ENCODE measurements around the gene TFB1M.

The TFB1M gene

GRCh38 chr6:155274533-155274932 lies 39.8 kb downstream of the TFB1M start:
- Mint-ChIP-seq H3K27ac (no peak overlapping the region), H3K4me1 (peaks cover 34% of the 10 kb centered on the region), H3K27me3 (ENCODE audit: low read depth, poor library complexity) (no peaks in the 10 kb centered on the region), H3K9me3 (no peaks in the 10 kb centered on the region), H3K4me3 (no peak overlapping the region), H3K36me3 (ENCODE audit: low read depth) (peaks cover 35% of the 10 kb centered on the region)
- no peak for DNase-seq
- no peak for TF ChIP-seq CTCF (IDR thresholded peaks at IDR 0.05)

GRCh38 chr6:155274106-155274505 lies 40.2 kb downstream of the TFB1M start:
- Mint-ChIP-seq H3K4me1 (peaks cover 34% of the 10 kb centered on the region), H3K9me3 (no peaks in the 10 kb centered on the region), H3K27ac (no peak overlapping the region), H3K36me3 (ENCODE audit: low read depth) (peaks cover 34% of the 10 kb centered on the region), H3K4me3 (no peak overlapping the region), H3K27me3 (ENCODE audit: low read depth, poor library complexity) (no peaks in the 10 kb centered on the region)
- no peak for TF ChIP-seq CTCF (IDR thresholded peaks at IDR 0.05)
- DNase-seq: no peak

- Mint-ChIP-seq H3K4me1 (peaks cover 34% of the 10 kb centered on the region), H3K27ac (peak overlapping the region; percentile 90), H3K9me3 (no peaks in the 10 kb centered on the region), H3K36me3 (ENCODE audit: low read depth) (peaks cover 28% of the 10 kb centered on the region), H3K4me3 (no peak overlapping the region), H3K27me3 (ENCODE audit: low read depth, poor library complexity) (no peaks in the 10 kb centered on the region)
- TF ChIP-seq CTCF (IDR thresholded peaks at IDR 0.05): no peak
- DNase-seq: peak; percentile 12
Measured at GRCh38 chr6:155273431-155273830, 40.9 kb downstream of the TFB1M start.

GRCh38 chr6:155272353-155273232 lies 41.7 kb downstream of the TFB1M start:
- Mint-ChIP-seq H3K4me3 (no peak overlapping the region), H3K9me3 (peaks cover 4% of the 10 kb centered on the region), H3K4me1 (peaks cover 34% of the 10 kb centered on the region), H3K36me3 (ENCODE audit: low read depth) (peaks cover 36% of the 10 kb centered on the region), H3K27me3 (ENCODE audit: low read depth, poor library complexity) (no peaks in the 10 kb centered on the region), H3K27ac (peak overlapping the region; percentile 86)
- TF ChIP-seq CTCF (IDR thresholded peaks at IDR 0.05): no peak
- DNase-seq: no peak

GRCh38 chr6:155271145-155271544 lies 43.1 kb downstream of the TFB1M start:
- peaks cover 34% of the 10 kb centered on the region for H3K4me1 Mint-ChIP-seq
- H3K4me3 Mint-ChIP-seq: no peak overlapping the region
- H3K27me3 Mint-ChIP-seq (ENCODE audit: low read depth, poor library complexity): no peaks in the 10 kb centered on the region
- no peak for DNase-seq
- TF ChIP-seq CTCF (IDR thresholded peaks at IDR 0.05): no peak
- H3K36me3 Mint-ChIP-seq (ENCODE audit: low read depth): peaks cover 47% of the 10 kb centered on the region
- H3K27ac Mint-ChIP-seq: no peak overlapping the region
- peaks cover 4% of the 10 kb centered on the region for H3K9me3 Mint-ChIP-seq
